SK-N-MC (cell line): Measurements from ENCODE around the gene NUBPL.

Experiments used
- EZH2 ChIP-seq: fragments of 200-600 bp; sonication (generic); IDR thresholded peaks from one replicate; pipeline ENCODE4 v1.6.1; 2017; ENCODE audit warnings: antibody characterized with exemption
- FOXP2 ChIP-seq: optimal IDR thresholded peaks from 2 replicates; pipeline ENCODE3; 2011; ENCODE audit warnings: mild to moderate bottlenecking, moderate library complexity; ENCODE audit not compliant: insufficient read depth; ENCODE audit errors: extremely low read length, control extremely low read depth
- POLR2AphosphoS5 ChIP-seq: IDR thresholded peaks from 2 replicates; pipeline ENCODE4 v1.6.1; 2012; ENCODE audit warnings: mild to moderate bottlenecking, low read depth, low read length, borderline replicate concordance

DNA sequence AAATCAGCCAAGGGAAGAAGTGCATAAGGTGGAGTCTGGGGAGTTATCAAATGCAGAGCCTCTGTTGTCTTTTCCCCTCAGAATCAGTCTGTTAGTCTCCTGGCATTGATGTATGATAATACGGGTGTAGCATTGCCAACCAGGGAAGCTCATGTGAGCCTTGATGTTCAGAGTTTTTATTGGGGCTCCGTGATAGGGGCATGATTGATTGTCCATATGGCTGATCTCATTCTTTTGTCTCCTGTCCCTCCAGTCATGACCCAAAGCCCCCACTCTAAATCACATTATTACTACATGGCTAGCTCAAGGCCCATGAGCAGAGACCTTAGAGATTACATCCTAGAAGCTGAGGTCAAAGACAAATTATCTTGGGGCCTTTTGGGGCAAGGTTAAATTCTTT, 140.9 kb downstream of the NUBPL start:
- TF ChIP-seq FOXP2 (no peak), POLR2AphosphoS5 (no peak), EZH2 (no peak)
